Uterus (tissue), 2 donors: ENCODE measurements around the gene KANSL1.

ENCODE experiments used
- CTCF ChIP-seq, 4 experiments: fragments of 200-600 bp in 2 of 4; fragments of 450-650 bp in 2 of 4; sonication (generic) in 2 of 4; IDR thresholded peaks; one replicate each; pipeline ENCODE4 v1.5.1; 2016 to 2019; ENCODE audit warnings: antibody characterized with exemption in 4 of 4, mild to moderate bottlenecking in 2 of 4, moderate library complexity in 1 of 4
- POLR2A ChIP-seq, 2 donors: fragments of 450-650 bp; IDR thresholded peaks; one replicate each; pipeline ENCODE4 v1.6.1; 2016; ENCODE audit warnings: antibody characterized with exemption in 2 of 2, mild to moderate bottlenecking in 1 of 2, moderate library complexity in 1 of 2

GRCh38 chr17:45983614-45984310 is 209.5 kb downstream of the KANSL1 start:
- TF ChIP-seq POLR2A (IDR thresholded peaks at IDR 0.05) (no peak), CTCF (IDR thresholded peaks at IDR 0.05) (no peak)
